Activated CD4-positive, alpha-beta T cell treated with anti-CD3 and anti-CD28 coated beads, Interleukin-2, amount 10 ng/mL, durations not matched to agents 7 days and 5 days (primary cell): Measurements from ENCODE around the gene SATB1. TPM values are rescaled to one million over a fixed set of nuclear protein-coding genes. Genes with fewer than 3 reads are reported as not detected.

ENCODE experiments used
- CTCF ChIA-PET: fragments of 350-600 bp; sonication (Branson Sonifier 250); formaldehyde crosslinking; loops from one replicate; lab custom pipeline; 2021; ENCODE audit warnings: antibody characterized with exemption; lab: Charles Lee
- POLR2A ChIA-PET: fragments of 350-600 bp; sonication (Branson Sonifier 250); formaldehyde crosslinking; loops from one replicate; lab custom pipeline; 2021; ENCODE audit warnings: antibody characterized with exemption; lab: Charles Lee
- DNase-seq: peaks from one replicate; pipeline ENCODE4 v3.0.0-alpha.2; 2020
- H3K27ac Mint-ChIP-seq: one replicate; pipeline ENCODE4 v1.8.0; 2021; ENCODE audit warnings: mild to moderate bottlenecking, moderate library complexity, mixed read lengths
- H3K27me3 Mint-ChIP-seq: one replicate; pipeline ENCODE4 v1.8.0; 2021; ENCODE audit warnings: mixed read lengths
- H3K36me3 Mint-ChIP-seq: one replicate; pipeline ENCODE4 v1.8.0; 2021; ENCODE audit warnings: low read depth, mixed read lengths
- H3K4me1 Mint-ChIP-seq: one replicate; pipeline ENCODE4 v1.8.0; 2021; ENCODE audit warnings: mixed read lengths
- H3K4me3 Mint-ChIP-seq: one replicate; pipeline ENCODE4 v1.8.0; 2021; ENCODE audit warnings: mild to moderate bottlenecking, moderate library complexity, mixed read lengths
- H3K9me3 Mint-ChIP-seq: one replicate; pipeline ENCODE4 v1.8.0; 2021; ENCODE audit warnings: mixed read lengths
- total RNA-seq, 2 experiments: library from RNA; stranded (reverse); gene quantifications; one replicate each; pipeline ENCODE4 v1.2.3, GENCODE V29; 2021

The SATB1 gene
- total RNA-seq, 2 experiments from 2014 or later, result 323 to 357 TPM

GRCh38 chr3:18369551-18370185 lies 55.5 kb downstream of the SATB1 start:
- ChIA-PET CTCF (interaction anchor here (0.9 to 1.2 kb wide), 2 partner anchors 10 to 16 kb away, joined by 3 to 4 read pairs; no protein-coding TSS in a partner anchor), POLR2A (no interaction called here)
- no peak for DNase-seq
- H3K4me3 Mint-ChIP-seq, result peak overlapping the region; percentile 32
- H3K27me3 Mint-ChIP-seq, result no peaks in the 10 kb centered on the region
- peaks cover 87% of the 10 kb centered on the region for H3K4me1 Mint-ChIP-seq
- peaks cover 93% of the 10 kb centered on the region for H3K36me3 Mint-ChIP-seq
- no peaks in the 10 kb centered on the region for H3K9me3 Mint-ChIP-seq
- peak overlapping the region; percentile 66 for H3K27ac Mint-ChIP-seq

- Mint-ChIP-seq H3K27me3 (no peaks in the 10 kb centered on the region), H3K4me1 (peaks cover 66% of the 10 kb centered on the region), H3K27ac (peak overlapping the region; percentile 67), H3K4me3 (no peak overlapping the region), H3K36me3 (peaks cover 80% of the 10 kb centered on the region), H3K9me3 (no peaks in the 10 kb centered on the region)
- CTCF ChIA-PET, result interaction anchor here (0.6 to 1.6 kb wide), 2 partner anchors 12 to 45 kb away, joined by 5 to 7 read pairs; no protein-coding TSS in a partner anchor
- POLR2A ChIA-PET, result no interaction called here
- no peak for DNase-seq
Observed at GRCh38 chr3:18366258-18366657, 58.9 kb downstream of the SATB1 start.

GRCh38 chr3:18363338-18363737 lies 61.8 kb downstream of the SATB1 start:
- CTCF ChIA-PET, result interaction anchor here (1.0 to 1.4 kb wide), 3 partner anchors 15 to 82 kb away, joined by 3 read pairs; no protein-coding TSS in a partner anchor
- Mint-ChIP-seq H3K27me3 (no peaks in the 10 kb centered on the region), H3K4me3 (no peak overlapping the region), H3K27ac (peak overlapping the region; percentile 20), H3K36me3 (peaks cover 76% of the 10 kb centered on the region), H3K9me3 (no peaks in the 10 kb centered on the region), H3K4me1 (peaks cover 57% of the 10 kb centered on the region)
- DNase-seq, result no peak
- POLR2A ChIA-PET, result no interaction called here

- CTCF ChIA-PET, result no interaction called here
- Mint-ChIP-seq H3K27ac (no peak overlapping the region), H3K4me1 (peaks cover 36% of the 10 kb centered on the region), H3K9me3 (no peaks in the 10 kb centered on the region), H3K4me3 (no peak overlapping the region), H3K36me3 (peaks cover 54% of the 10 kb centered on the region), H3K27me3 (no peaks in the 10 kb centered on the region)
- DNase-seq, result no peak
- POLR2A ChIA-PET, result no interaction called here
Observed at GRCh38 chr3:18357747-18358146, 67.4 kb downstream of the SATB1 start.

GRCh38 chr3:18355832-18356231 lies 69.3 kb downstream of the SATB1 start:
- no peak for DNase-seq
- no peak overlapping the region for H3K4me3 Mint-ChIP-seq
- POLR2A ChIA-PET, result no interaction called here
- no peaks in the 10 kb centered on the region for H3K27me3 Mint-ChIP-seq
- CTCF ChIA-PET, result no interaction called here
- H3K4me1 Mint-ChIP-seq, result peaks cover 40% of the 10 kb centered on the region
- peaks cover 64% of the 10 kb centered on the region for H3K36me3 Mint-ChIP-seq
- H3K27ac Mint-ChIP-seq, result peak overlapping the region; percentile 13
- no peaks in the 10 kb centered on the region for H3K9me3 Mint-ChIP-seq

GRCh38 chr3:18354701-18355100 lies 70.4 kb downstream of the SATB1 start:
- POLR2A ChIA-PET, result no interaction called here

GRCh38 chr3:18351823-18352744 lies 73.1 kb downstream of the SATB1 start:
- H3K9me3 Mint-ChIP-seq, result no peaks in the 10 kb centered on the region
- DNase-seq, result no peak
- no peaks in the 10 kb centered on the region for H3K27me3 Mint-ChIP-seq
- no peak overlapping the region for H3K27ac Mint-ChIP-seq
- H3K36me3 Mint-ChIP-seq, result peaks cover 72% of the 10 kb centered on the region
- POLR2A ChIA-PET, result no interaction called here
- CTCF ChIA-PET, result interaction anchor here (1.1 to 1.3 kb wide), 3 partner anchors 17 to 94 kb away, joined by 3 to 5 read pairs (median 3); no protein-coding TSS in a partner anchor
- H3K4me1 Mint-ChIP-seq, result peaks cover 22% of the 10 kb centered on the region
- no peak overlapping the region for H3K4me3 Mint-ChIP-seq

More at GRCh38 chr3:18354701-18355100, 70.4 kb downstream of the SATB1 start:
- no peak overlapping the region for H3K4me3 Mint-ChIP-seq
- peaks cover 29% of the 10 kb centered on the region for H3K4me1 Mint-ChIP-seq
- no peaks in the 10 kb centered on the region for H3K27me3 Mint-ChIP-seq
- H3K9me3 Mint-ChIP-seq, result no peaks in the 10 kb centered on the region
- no peak overlapping the region for H3K27ac Mint-ChIP-seq
- CTCF ChIA-PET, result interaction anchor here (1.3 kb wide), 1 partner anchor 12 kb away, joined by 7 read pairs; no protein-coding TSS in a partner anchor
- H3K36me3 Mint-ChIP-seq, result peaks cover 63% of the 10 kb centered on the region
- no peak for DNase-seq

GRCh38 chr3:18351069-18351628 lies 74.0 kb downstream of the SATB1 start:
- DNase-seq, result no peak
- Mint-ChIP-seq H3K27ac (no peak overlapping the region), H3K9me3 (no peaks in the 10 kb centered on the region), H3K36me3 (peaks cover 76% of the 10 kb centered on the region), H3K4me1 (peaks cover 25% of the 10 kb centered on the region), H3K27me3 (no peaks in the 10 kb centered on the region), H3K4me3 (no peak overlapping the region)
- ChIA-PET POLR2A (no interaction called here), CTCF (interaction anchor here (1.1 to 1.3 kb wide), 3 partner anchors 16 to 95 kb away, joined by 3 to 5 read pairs (median 3); no protein-coding TSS in a partner anchor)

GRCh38 chr3:18349197-18349798 lies 75.8 kb downstream of the SATB1 start:
- Mint-ChIP-seq H3K4me3 (no peak overlapping the region), H3K27me3 (no peaks in the 10 kb centered on the region), H3K27ac (no peak overlapping the region), H3K4me1 (peaks cover 29% of the 10 kb centered on the region), H3K36me3 (peaks cover 68% of the 10 kb centered on the region), H3K9me3 (no peaks in the 10 kb centered on the region)
- DNase-seq, result no peak
- POLR2A ChIA-PET, result no interaction called here
- CTCF ChIA-PET, result interaction anchor here (1.5 kb wide), 1 partner anchor 23 kb away, joined by 5 read pairs; no protein-coding TSS in a partner anchor

- CTCF ChIA-PET, result interaction anchor here (0.6 kb wide), 1 partner anchor 546 kb away, joined by 3 read pairs; no protein-coding TSS in a partner anchor
- H3K27me3 Mint-ChIP-seq, result peaks cover 4% of the 10 kb centered on the region
- H3K4me3 Mint-ChIP-seq, result no peak overlapping the region
- no peak for DNase-seq
- peaks cover 42% of the 10 kb centered on the region for H3K36me3 Mint-ChIP-seq
- no peaks in the 10 kb centered on the region for H3K9me3 Mint-ChIP-seq
- peaks cover 16% of the 10 kb centered on the region for H3K4me1 Mint-ChIP-seq
- H3K27ac Mint-ChIP-seq, result no peak overlapping the region
- POLR2A ChIA-PET, result no interaction called here
Observed at GRCh38 chr3:18346097-18346496, 79.0 kb downstream of the SATB1 start.

- H3K4me1 Mint-ChIP-seq, result peaks cover 13% of the 10 kb centered on the region
- ChIA-PET CTCF (no interaction called here), POLR2A (no interaction called here)
- H3K9me3 Mint-ChIP-seq, result no peaks in the 10 kb centered on the region
- H3K27me3 Mint-ChIP-seq, result peaks cover 6% of the 10 kb centered on the region
- DNase-seq, result no peak
- peaks cover 32% of the 10 kb centered on the region for H3K36me3 Mint-ChIP-seq
- no peak overlapping the region for H3K4me3 Mint-ChIP-seq
- no peak overlapping the region for H3K27ac Mint-ChIP-seq
Observed at GRCh38 chr3:18345015-18345367, 80.1 kb downstream of the SATB1 start.

GRCh38 chr3:18344306-18345014 lies 80.7 kb downstream of the SATB1 start:
- H3K36me3 Mint-ChIP-seq, result peaks cover 26% of the 10 kb centered on the region
- H3K9me3 Mint-ChIP-seq, result no peaks in the 10 kb centered on the region
- DNase-seq, result no peak
- H3K27ac Mint-ChIP-seq, result no peak overlapping the region
- peaks cover 6% of the 10 kb centered on the region for H3K27me3 Mint-ChIP-seq
- CTCF ChIA-PET, result no interaction called here
- peaks cover 13% of the 10 kb centered on the region for H3K4me1 Mint-ChIP-seq
- no peak overlapping the region for H3K4me3 Mint-ChIP-seq
- POLR2A ChIA-PET, result no interaction called here
